ENCODE results near the gene UST.

UST gene

GRCh38 chr6:149086363-149086762, 339.5 kb downstream of the UST start:
- Histone ChIP-seq H3K27me3 (ENCODE audit: control insufficient read depth, insufficient read depth, low read length) (no peaks in the 10 kb centered on the region), H3K9ac (ENCODE audit: low read length) (no peak overlapping the region), H3K9me3 (ENCODE audit: control insufficient read depth, insufficient read depth, low read depth, low read length) (no peaks in the 10 kb centered on the region), H3K4me3 (ENCODE audit: low read depth, low read length) (no peak overlapping the region), H3K27ac (ENCODE audit: low read depth, low read length) (no peak overlapping the region), H3K36me3 (ENCODE audit: control insufficient read depth, insufficient read depth, low read length) (no peaks in the 10 kb centered on the region), H3K4me1 (ENCODE audit: control insufficient read depth, insufficient read depth, low read length) (no peaks in the 10 kb centered on the region)

GRCh38 chr6:149087898-149088297, 341.1 kb downstream of the UST start:
- Histone ChIP-seq H3K27me3 (ENCODE audit: control insufficient read depth, insufficient read depth, low read length) (no peaks in the 10 kb centered on the region), H3K9ac (ENCODE audit: low read length) (no peak overlapping the region), H3K4me3 (ENCODE audit: low read depth, low read length) (no peak overlapping the region), H3K9me3 (ENCODE audit: control insufficient read depth, insufficient read depth, low read depth, low read length) (no peaks in the 10 kb centered on the region), H3K36me3 (ENCODE audit: control insufficient read depth, insufficient read depth, low read length) (no peaks in the 10 kb centered on the region), H3K27ac (ENCODE audit: low read depth, low read length) (no peak overlapping the region), H3K4me1 (ENCODE audit: control insufficient read depth, insufficient read depth, low read length) (no peaks in the 10 kb centered on the region)

GRCh38 chr6:149088361-149088760, 341.5 kb downstream of the UST start:
- Histone ChIP-seq H3K9me3 (ENCODE audit: control insufficient read depth, insufficient read depth, low read depth, low read length) (no peaks in the 10 kb centered on the region), H3K4me3 (ENCODE audit: low read depth, low read length) (no peak overlapping the region), H3K36me3 (ENCODE audit: control insufficient read depth, insufficient read depth, low read length) (no peaks in the 10 kb centered on the region), H3K27ac (ENCODE audit: low read depth, low read length) (no peak overlapping the region), H3K9ac (ENCODE audit: low read length) (no peak overlapping the region), H3K4me1 (ENCODE audit: control insufficient read depth, insufficient read depth, low read length) (no peaks in the 10 kb centered on the region), H3K27me3 (ENCODE audit: control insufficient read depth, insufficient read depth, low read length) (no peaks in the 10 kb centered on the region)

GRCh38 chr6:149089510-149089909, 342.7 kb downstream of the UST start:
- no peaks in the 10 kb centered on the region for H3K27me3 ChIP-seq (ENCODE audit: control insufficient read depth, insufficient read depth, low read length)
- no peak overlapping the region for H3K4me3 ChIP-seq (ENCODE audit: low read depth, low read length)
- H3K9me3 ChIP-seq (ENCODE audit: control insufficient read depth, insufficient read depth, low read depth, low read length), result no peaks in the 10 kb centered on the region
- no peak overlapping the region for H3K27ac ChIP-seq (ENCODE audit: low read depth, low read length)
- no peaks in the 10 kb centered on the region for H3K36me3 ChIP-seq (ENCODE audit: control insufficient read depth, insufficient read depth, low read length)
- H3K9ac ChIP-seq (ENCODE audit: low read length), result no peak overlapping the region
- H3K4me1 ChIP-seq (ENCODE audit: control insufficient read depth, insufficient read depth, low read length), result peaks cover 9% of the 10 kb centered on the region

GRCh38 chr6:149090937-149091336, 344.1 kb downstream of the UST start:
- Histone ChIP-seq H3K27ac (ENCODE audit: low read depth, low read length) (no peak overlapping the region), H3K27me3 (ENCODE audit: control insufficient read depth, insufficient read depth, low read length) (no peaks in the 10 kb centered on the region), H3K4me3 (ENCODE audit: low read depth, low read length) (no peak overlapping the region), H3K36me3 (ENCODE audit: control insufficient read depth, insufficient read depth, low read length) (no peaks in the 10 kb centered on the region), H3K4me1 (ENCODE audit: control insufficient read depth, insufficient read depth, low read length) (peaks cover 12% of the 10 kb centered on the region), H3K9me3 (ENCODE audit: control insufficient read depth, insufficient read depth, low read depth, low read length) (no peaks in the 10 kb centered on the region), H3K9ac (ENCODE audit: low read length) (no peak overlapping the region)

- no peaks in the 10 kb centered on the region for H3K36me3 ChIP-seq (ENCODE audit: control insufficient read depth, insufficient read depth, low read length)
- peaks cover 12% of the 10 kb centered on the region for H3K4me1 ChIP-seq (ENCODE audit: control insufficient read depth, insufficient read depth, low read length)
- H3K4me3 ChIP-seq (ENCODE audit: low read depth, low read length), result no peak overlapping the region
- H3K27me3 ChIP-seq (ENCODE audit: control insufficient read depth, insufficient read depth, low read length), result no peaks in the 10 kb centered on the region
- H3K9ac ChIP-seq (ENCODE audit: low read length), result no peak overlapping the region
- no peak overlapping the region for H3K27ac ChIP-seq (ENCODE audit: low read depth, low read length)
- peaks cover 9% of the 10 kb centered on the region; the same call in 1 of the 2 replicates for H3K9me3 ChIP-seq (ENCODE audit: control insufficient read depth, insufficient read depth, low read depth, low read length)
Measured at GRCh38 chr6:149093643-149094042, 346.8 kb downstream of the UST start.

- H3K9ac ChIP-seq (ENCODE audit: low read length), result no peak overlapping the region
- no peak overlapping the region for H3K4me3 ChIP-seq (ENCODE audit: low read depth, low read length)
- peaks cover 12% of the 10 kb centered on the region for H3K4me1 ChIP-seq (ENCODE audit: control insufficient read depth, insufficient read depth, low read length)
- no peaks in the 10 kb centered on the region for H3K27me3 ChIP-seq (ENCODE audit: control insufficient read depth, insufficient read depth, low read length)
- peaks cover 13% of the 10 kb centered on the region; the same call in 1 of the 2 replicates for H3K9me3 ChIP-seq (ENCODE audit: control insufficient read depth, insufficient read depth, low read depth, low read length)
- no peaks in the 10 kb centered on the region for H3K36me3 ChIP-seq (ENCODE audit: control insufficient read depth, insufficient read depth, low read length)
- H3K27ac ChIP-seq (ENCODE audit: low read depth, low read length), result no peak overlapping the region
Measured at GRCh38 chr6:149094156-149094555, 347.3 kb downstream of the UST start.

- Histone ChIP-seq H3K9me3 (ENCODE audit: control insufficient read depth, insufficient read depth, low read depth, low read length) (peaks cover 13% of the 10 kb centered on the region; the same call in 1 of the 2 replicates), H3K4me3 (ENCODE audit: low read depth, low read length) (no peak overlapping the region), H3K4me1 (ENCODE audit: control insufficient read depth, insufficient read depth, low read length) (peaks cover 12% of the 10 kb centered on the region), H3K27me3 (ENCODE audit: control insufficient read depth, insufficient read depth, low read length) (no peaks in the 10 kb centered on the region), H3K36me3 (ENCODE audit: control insufficient read depth, insufficient read depth, low read length) (no peaks in the 10 kb centered on the region), H3K27ac (ENCODE audit: low read depth, low read length) (no peak overlapping the region), H3K9ac (ENCODE audit: low read length) (no peak overlapping the region)
Measured at GRCh38 chr6:149094934-149095351, 348.1 kb downstream of the UST start.

- Histone ChIP-seq H3K36me3 (ENCODE audit: control insufficient read depth, insufficient read depth, low read length) (no peaks in the 10 kb centered on the region), H3K27ac (ENCODE audit: low read depth, low read length) (no peak overlapping the region), H3K4me3 (ENCODE audit: low read depth, low read length) (no peak overlapping the region), H3K4me1 (ENCODE audit: control insufficient read depth, insufficient read depth, low read length) (peaks cover 12% of the 10 kb centered on the region), H3K9ac (ENCODE audit: low read length) (no peak overlapping the region), H3K9me3 (ENCODE audit: control insufficient read depth, insufficient read depth, low read depth, low read length) (peaks cover 13% of the 10 kb centered on the region; the same call in 1 of the 2 replicates), H3K27me3 (ENCODE audit: control insufficient read depth, insufficient read depth, low read length) (no peaks in the 10 kb centered on the region)
Measured at GRCh38 chr6:149095842-149096241, 349.0 kb downstream of the UST start.

GRCh38 chr6:149097794-149098193, 351.0 kb downstream of the UST start:
- Histone ChIP-seq H3K36me3 (ENCODE audit: control insufficient read depth, insufficient read depth, low read length) (no peaks in the 10 kb centered on the region), H3K4me3 (ENCODE audit: low read depth, low read length) (no peak overlapping the region), H3K4me1 (ENCODE audit: control insufficient read depth, insufficient read depth, low read length) (peaks cover 12% of the 10 kb centered on the region), H3K27me3 (ENCODE audit: control insufficient read depth, insufficient read depth, low read length) (no peaks in the 10 kb centered on the region), H3K9ac (ENCODE audit: low read length) (no peak overlapping the region), H3K27ac (ENCODE audit: low read depth, low read length) (no peak overlapping the region), H3K9me3 (ENCODE audit: control insufficient read depth, insufficient read depth, low read depth, low read length) (peaks cover 13% of the 10 kb centered on the region; the same call in 1 of the 2 replicates)

GRCh38 chr6:149098700-149099276, 352.0 kb downstream of the UST start:
- Histone ChIP-seq H3K9me3 (ENCODE audit: control insufficient read depth, insufficient read depth, low read depth, low read length) (peaks cover 13% of the 10 kb centered on the region; the same call in 1 of the 2 replicates), H3K4me3 (ENCODE audit: low read depth, low read length) (no peak overlapping the region), H3K9ac (ENCODE audit: low read length) (no peak overlapping the region), H3K4me1 (ENCODE audit: control insufficient read depth, insufficient read depth, low read length) (peaks cover 10% of the 10 kb centered on the region), H3K27ac (ENCODE audit: low read depth, low read length) (no peak overlapping the region), H3K27me3 (ENCODE audit: control insufficient read depth, insufficient read depth, low read length) (no peaks in the 10 kb centered on the region), H3K36me3 (ENCODE audit: control insufficient read depth, insufficient read depth, low read length) (no peaks in the 10 kb centered on the region)
